ENCODE measurements around the gene SHOC2.

Gene SHOC2

DNA sequence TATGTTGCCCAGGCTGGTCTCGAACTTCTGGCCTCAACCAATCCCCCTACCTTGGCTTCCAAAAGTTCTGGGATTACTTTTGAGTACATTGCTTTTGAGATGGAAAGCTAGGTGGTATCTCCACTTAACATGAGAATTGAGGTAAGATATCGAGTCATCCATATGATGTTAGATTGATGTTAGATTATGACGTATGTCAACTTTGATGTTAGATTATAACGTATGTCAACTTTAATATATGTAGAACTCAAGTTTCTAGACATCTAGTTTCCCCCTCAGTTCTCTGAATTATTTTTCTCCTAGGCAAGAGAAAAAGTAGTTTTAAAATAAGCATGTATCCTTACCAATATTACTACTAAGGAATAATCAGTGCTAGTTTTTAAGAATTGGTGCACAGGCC lies 20.0 kb downstream of the SHOC2 start:
- TF ChIP-seq, protein P1, sequence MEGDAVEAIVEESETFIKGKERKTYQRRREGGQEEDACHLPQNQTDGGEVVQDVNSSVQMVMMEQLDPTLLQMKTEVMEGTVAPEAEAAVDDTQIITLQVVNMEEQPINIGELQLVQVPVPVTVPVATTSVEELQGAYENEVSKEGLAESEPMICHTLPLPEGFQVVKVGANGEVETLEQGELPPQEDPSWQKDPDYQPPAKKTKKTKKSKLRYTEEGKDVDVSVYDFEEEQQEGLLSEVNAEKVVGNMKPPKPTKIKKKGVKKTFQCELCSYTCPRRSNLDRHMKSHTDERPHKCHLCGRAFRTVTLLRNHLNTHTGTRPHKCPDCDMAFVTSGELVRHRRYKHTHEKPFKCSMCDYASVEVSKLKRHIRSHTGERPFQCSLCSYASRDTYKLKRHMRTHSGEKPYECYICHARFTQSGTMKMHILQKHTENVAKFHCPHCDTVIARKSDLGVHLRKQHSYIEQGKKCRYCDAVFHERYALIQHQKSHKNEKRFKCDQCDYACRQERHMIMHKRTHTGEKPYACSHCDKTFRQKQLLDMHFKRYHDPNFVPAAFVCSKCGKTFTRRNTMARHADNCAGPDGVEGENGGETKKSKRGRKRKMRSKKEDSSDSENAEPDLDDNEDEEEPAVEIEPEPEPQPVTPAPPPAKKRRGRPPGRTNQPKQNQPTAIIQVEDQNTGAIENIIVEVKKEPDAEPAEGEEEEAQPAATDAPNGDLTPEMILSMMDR (IDR thresholded peaks at IDR 0.05; ENCODE audit: extremely low read depth, insufficient read depth, missing control alignments), result no peak
- no peak for DNase-seq (ENCODE audit: low spot score)
- in situ Hi-C loops (cut with MboI; ENCODE audit: low pct_unique_long_range_greater_than_20kb, low sequenced_read_pairs, unreplicated experiment), result no loop called here

DNA sequence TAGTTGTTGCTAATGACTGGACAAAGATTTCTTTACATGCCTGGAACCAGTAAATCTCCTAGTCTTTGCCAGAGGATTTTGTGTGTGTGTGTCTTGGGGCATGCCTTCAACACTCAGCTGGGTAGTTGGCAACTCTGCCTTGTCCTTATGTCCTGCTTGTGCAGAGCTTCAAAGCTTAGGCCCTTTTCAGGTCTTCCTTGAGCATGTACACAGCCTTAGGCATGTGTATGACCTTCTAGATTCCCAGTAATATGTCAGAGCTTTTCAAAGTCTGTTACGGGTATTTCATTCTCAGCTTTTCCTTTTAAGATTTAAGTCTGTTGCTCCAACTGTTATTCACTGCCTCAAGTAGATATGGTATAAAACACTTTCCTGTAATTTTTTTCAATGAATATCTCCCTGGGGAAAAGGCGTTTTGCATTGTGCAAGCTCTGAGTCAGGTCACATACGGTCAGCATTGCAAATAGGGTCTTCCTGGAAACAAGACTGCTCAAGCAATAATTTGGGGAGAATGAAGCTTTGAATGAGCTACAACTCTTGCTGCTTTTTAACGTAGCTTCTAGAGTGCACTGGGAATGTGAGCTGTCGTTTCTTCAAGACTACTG lies 25.5 kb downstream of the SHOC2 start:
- TF ChIP-seq, protein P1 (IDR thresholded peaks at IDR 0.05; ENCODE audit: extremely low read depth, insufficient read depth, missing control alignments), result no peak
- in situ Hi-C loops (cut with MboI; ENCODE audit: low pct_unique_long_range_greater_than_20kb, low sequenced_read_pairs, unreplicated experiment), result no loop called here
- DNase-seq (ENCODE audit: low spot score), result no peak

DNA sequence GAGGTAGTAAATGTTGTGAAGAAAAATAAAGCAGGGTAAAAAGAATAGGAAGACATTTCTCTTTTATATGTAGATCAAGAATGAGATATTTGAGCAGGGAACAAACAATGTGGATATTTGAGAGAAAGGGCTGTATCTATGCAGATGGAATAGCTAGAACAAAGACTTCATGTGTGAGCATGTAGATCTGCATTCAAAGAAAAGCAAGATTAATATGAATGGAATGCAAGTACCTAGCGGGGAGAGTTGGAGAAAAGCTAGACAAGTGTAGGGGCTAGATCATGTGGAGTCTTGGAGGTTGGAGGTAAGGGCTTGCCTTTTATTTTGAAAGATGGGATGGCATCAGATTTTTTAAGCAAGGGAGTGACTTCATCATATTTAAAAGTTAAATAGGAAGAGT lies 27.1 kb downstream of the SHOC2 start:
- DNase-seq (ENCODE audit: low spot score), result no peak
- in situ Hi-C loops (cut with MboI; ENCODE audit: low pct_unique_long_range_greater_than_20kb, low sequenced_read_pairs, unreplicated experiment), result no loop called here
- TF ChIP-seq, protein P1 (IDR thresholded peaks at IDR 0.05; ENCODE audit: extremely low read depth, insufficient read depth, missing control alignments), result no peak

DNA sequence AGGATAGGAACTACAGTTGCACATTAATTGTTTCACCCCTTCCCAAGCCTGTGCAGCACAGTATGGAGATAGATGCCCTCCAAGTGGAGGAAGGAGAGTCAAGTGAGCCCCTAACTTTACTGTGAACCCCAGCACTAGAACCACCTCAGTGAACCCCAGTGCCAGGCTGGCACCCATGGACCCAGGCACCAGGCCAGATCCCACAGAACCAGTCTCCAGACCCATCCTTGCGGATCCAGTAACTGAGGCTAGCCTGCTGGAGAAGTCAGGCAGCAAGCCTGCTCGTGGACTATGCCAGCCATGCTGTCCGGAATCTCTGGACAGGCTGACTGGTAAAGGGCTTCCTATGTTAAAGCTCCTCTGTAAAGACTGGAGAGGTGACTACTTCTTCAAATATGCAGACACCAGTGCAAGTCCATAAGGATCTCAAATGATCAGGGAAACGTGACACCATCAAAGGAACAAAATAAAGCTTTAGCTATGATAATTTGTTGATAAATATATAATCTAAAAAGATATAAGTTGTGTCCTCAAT lies 27.7 kb downstream of the SHOC2 start:
- DNase-seq (ENCODE audit: low spot score), result no peak
- in situ Hi-C loops (cut with MboI; ENCODE audit: low pct_unique_long_range_greater_than_20kb, low sequenced_read_pairs, unreplicated experiment), result no loop called here
- TF ChIP-seq, protein P1 (IDR thresholded peaks at IDR 0.05; ENCODE audit: extremely low read depth, insufficient read depth, missing control alignments), result no peak

DNA sequence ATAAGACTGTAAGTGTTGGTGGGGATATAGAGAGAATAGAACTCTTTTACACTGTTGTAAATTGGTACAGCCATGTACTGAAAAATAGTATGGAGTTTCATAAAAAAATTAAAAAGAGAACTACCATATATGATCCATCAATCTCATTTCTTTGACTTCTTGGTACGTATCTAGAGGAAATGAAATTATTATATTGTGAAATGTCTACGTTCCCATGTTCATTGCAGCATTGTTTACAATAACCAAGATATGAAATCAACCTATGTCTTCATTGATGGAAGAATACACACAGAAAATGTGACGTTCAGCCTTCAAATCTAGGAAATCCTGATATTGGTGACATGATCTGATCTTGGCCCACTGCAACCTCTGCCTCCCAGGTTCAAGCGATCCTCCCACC lies 32.0 kb downstream of the SHOC2 start:
- in situ Hi-C loops (cut with MboI; ENCODE audit: low pct_unique_long_range_greater_than_20kb, low sequenced_read_pairs, unreplicated experiment), result no loop called here
- TF ChIP-seq, protein P1 (IDR thresholded peaks at IDR 0.05; ENCODE audit: extremely low read depth, insufficient read depth, missing control alignments), result no peak
- DNase-seq (ENCODE audit: low spot score), result no peak

DNA sequence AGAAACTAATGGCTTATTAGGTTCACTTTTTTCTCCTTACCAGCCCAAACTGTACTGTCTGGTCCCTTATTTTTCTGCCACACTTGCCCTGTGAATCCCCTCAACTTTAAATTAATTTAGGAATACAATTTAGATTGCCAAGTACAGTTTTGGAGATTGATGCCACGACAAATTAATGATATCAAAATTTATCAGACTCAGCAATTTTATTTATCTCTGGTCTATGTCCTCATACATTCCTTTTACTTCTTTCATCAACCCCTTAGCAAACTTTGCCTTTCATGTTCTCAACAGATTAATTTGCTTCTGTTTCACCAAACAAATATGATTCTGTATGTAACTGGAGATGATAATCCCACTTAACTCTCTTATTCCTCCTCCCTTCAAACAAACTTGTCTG lies 38.2 kb downstream of the SHOC2 start:
- TF ChIP-seq, protein P1 (IDR thresholded peaks at IDR 0.05; ENCODE audit: extremely low read depth, insufficient read depth, missing control alignments), result no peak
- no peak for DNase-seq (ENCODE audit: low spot score)
- in situ Hi-C loops (cut with MboI; ENCODE audit: low pct_unique_long_range_greater_than_20kb, low sequenced_read_pairs, unreplicated experiment), result no loop called here
